GM19372 (cell line): Measurements from ENCODE around the gene SVOP.

Source experiments
- ATAC-seq: cut with Tn5 transposase; IDR thresholded peaks from one replicate; pipeline ENCODE4 v1.9.1; 2021; ENCODE audit warnings: mild to moderate bottlenecking, low read depth, moderate library complexity; ENCODE audit not compliant: unreplicated experiment

The SVOP gene

DNA sequence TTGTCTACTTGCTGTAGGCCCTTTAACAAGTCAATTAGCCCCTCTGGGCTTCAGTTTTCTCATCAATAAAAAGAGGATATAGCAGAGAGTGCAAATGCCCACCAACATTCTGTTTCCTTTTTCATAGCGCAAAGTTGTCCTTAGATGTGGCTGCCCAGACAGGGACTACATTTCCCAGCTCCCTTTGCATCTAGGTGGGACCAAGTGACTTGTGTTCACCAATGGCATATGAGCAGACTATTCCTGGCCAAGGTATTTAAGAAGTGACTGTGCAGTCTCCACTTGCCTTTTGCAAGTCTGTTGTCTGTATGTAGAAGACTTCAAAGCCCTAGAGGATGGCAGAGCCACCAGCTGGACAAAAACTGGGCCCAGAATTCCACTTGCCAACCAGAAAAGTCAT, 81.3 kb downstream of the SVOP start:
- ATAC-seq = peak; percentile 65

DNA sequence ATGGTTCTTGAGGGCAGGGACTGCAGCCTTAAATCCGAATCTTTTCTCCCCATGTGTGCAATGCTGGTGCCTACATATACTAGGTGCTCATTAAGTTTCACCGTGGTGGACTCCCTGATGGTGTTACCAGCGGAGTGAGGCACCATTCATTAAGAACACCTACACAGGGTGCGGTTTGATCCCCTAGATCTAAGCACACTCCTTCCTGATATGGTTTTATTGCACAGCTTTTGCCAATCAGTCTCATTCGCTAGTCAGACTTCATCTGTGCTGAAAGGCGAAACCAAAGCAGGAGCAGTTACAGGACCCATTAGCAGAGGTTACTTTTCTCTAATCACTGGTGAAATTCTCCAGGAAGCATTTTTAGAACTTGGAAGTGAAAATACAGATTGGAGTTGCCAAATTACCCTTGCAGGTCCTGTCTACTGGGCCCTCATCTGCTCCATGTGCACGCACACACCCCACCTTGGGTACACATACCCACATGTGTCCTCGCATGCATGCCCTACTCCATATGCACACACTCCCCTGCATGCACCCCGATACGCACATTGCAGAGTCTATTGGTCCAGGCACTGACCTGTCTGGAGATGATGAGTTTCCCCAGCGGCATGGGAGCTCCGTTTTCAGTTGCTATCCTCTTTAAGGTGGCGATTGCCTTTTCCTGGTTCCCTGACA, 82.5 kb downstream of the SVOP start:
- ATAC-seq = no peak

DNA sequence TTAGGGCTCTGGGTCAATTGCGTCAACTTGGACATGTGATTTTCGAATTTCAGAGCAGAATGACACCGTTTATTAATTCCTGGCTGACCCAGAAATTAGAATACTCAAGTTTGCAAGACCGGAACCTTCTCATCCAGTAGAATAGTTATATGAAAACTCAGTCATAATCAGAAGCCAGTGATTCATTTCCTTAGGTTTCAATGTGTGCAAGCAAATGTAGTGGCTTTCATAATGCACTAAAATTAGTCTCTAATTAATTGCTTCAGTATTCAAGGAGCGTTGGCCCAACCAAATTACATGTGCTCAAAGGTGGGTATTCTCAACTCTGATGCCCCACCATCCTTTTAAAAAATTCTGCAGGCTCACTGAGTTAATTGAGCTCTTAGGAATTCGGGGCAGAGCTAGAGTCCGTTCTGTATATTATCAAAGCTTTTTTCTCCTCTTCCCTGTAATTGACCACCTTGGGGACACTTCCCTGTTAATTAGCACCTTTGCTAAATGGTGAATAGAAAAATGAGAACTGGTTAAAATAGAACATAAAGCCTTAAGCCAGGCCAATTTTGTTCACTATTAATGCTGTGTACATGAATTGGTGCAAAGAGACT, 85.6 kb downstream of the SVOP start:
- ATAC-seq = no peak

DNA sequence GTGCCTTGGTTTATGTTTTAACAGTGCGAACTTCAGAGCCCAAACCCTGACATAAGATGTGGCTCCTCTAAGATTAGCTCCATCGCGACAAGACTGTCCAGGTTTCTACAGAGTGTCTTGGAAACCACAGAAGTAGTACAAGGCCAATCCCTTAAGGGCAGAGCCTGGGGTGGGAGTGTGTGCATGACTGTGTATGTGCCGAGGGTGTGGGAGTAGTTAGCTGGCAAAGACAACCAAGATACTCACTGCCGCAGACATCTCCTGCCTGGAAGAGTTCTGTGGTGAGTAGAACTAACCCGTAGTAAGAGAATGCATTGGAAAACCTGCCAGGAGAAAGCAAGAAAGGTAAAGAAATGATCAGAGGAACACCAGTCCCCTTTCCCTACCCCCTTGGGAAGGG, 86.9 kb downstream of the SVOP start:
- no peak for ATAC-seq

DNA sequence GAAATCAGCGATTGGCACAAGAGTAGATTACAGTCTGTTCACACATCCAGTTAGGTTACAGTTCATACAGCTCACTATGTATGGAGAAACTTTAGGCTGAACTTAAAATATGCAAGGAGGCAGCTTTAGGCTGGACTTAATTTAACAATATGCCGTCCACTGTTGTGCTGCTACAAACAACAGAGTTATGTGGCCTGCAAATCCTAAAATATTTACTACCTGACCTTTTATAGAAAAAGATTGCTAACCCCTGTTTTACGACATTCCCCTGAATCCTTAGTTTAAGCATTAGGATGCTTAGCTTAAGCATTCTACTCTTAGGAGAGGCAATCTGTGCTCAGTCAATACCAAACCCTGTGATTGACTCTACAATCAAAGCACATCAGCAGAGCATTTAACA, 90.1 kb downstream of the SVOP start:
- no peak for ATAC-seq

DNA sequence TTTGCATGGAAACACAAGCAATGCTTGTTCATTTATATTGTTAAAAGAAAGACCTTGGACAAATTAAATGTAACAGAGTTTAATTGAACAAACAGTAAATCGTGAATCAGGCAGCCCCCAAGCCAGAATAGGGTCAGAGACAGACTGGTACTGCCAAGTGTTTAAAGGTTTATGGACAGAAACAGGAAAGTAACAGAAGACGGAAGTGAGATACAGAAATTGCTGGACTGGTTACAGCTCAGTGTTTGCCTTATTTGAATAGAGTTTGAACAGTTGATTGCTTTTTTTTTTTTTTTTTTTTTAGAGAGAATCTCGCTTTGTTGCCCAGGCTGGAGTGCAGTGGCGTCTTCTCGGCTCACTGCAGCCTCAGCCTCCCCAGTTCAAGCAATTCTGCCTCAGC, 90.7 kb downstream of the SVOP start:
- no peak for ATAC-seq

DNA sequence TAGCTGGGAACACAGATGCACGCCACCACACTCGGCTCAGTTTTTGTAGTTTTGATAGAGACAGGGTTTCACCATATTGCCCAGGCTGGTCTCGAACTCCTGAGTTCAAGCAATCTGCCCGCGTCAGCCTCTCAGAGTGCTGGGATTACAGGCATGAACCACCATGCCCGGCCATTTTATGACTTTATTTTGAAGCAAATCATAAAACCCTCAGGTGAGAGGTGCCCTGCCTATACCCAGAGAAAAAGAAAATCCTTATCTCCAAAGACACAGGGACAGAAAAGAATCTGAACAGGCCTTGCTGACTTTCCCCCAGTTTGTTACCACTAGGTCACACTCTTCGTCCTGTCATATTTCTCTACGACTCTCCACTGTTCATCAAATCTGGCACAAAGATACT, 92.2 kb downstream of the SVOP start:
- ATAC-seq = no peak

DNA sequence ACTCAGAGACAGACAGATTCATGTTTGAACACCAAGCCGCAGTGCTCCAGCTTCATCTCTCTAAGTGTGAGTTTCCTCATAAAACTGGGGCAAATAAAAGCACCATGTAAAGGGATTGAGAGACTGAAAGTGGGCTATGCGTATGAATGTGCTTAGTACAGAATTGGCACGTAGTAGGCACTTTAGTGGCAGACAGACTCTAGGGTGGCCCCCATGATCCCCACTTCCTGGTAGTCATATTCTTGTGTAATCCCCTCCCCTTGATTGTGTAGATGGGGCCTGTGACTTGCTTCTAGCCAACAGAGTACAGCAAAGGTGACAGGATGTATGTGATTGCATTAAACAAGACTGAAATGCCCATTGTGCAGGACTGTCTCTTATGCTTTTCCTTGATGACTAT, 98.0 kb downstream of the SVOP start:
- no peak for ATAC-seq

DNA sequence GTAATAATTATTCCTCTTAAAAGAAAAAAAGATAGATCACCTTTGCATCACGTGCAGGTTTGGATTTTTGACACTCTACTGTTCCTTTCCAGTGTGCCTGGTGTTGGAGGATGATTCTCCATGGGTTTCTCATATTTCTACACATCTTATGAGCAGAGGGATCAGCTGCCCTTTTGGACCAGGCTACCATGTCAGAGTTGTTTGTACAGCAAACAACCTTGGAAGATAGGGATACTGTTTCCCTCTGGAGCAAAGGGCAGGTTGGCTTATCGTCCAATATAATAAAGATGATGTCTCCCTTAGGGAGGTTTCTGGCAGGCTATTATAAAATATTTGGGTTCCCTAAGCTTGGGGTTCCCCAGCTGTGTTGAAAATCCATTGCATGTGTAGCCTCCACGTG, 98.9 kb downstream of the SVOP start:
- ATAC-seq = no peak

DNA sequence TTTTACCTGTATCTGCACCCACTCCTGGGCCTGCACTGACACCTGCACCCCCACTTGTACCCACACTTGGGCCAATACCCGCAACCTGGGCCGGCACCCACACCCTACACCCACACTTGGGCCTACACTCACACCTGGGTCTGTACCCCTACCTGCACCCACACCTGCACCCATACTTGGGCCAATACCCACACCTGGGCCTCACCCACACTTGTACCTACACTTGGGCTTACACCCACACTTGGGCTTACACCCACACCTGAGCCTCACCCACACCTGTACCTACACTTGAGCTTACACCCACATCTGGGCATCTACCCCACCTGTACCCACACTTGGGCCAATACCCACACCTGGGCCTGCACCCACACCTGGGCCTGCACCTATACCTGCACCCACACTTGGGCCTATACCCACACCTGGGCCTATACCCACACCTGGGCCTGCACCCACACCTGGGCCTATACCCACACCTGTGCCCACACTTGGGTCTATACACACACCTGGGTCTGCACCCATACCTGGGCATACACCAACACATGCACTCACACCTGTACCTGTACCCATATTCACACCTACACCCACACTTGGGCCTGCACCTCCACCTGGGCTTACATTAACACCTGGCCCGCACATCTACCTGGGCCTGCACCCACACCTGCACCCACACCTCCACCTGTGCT, 101.8 kb downstream of the SVOP start:
- ATAC-seq = no peak

DNA sequence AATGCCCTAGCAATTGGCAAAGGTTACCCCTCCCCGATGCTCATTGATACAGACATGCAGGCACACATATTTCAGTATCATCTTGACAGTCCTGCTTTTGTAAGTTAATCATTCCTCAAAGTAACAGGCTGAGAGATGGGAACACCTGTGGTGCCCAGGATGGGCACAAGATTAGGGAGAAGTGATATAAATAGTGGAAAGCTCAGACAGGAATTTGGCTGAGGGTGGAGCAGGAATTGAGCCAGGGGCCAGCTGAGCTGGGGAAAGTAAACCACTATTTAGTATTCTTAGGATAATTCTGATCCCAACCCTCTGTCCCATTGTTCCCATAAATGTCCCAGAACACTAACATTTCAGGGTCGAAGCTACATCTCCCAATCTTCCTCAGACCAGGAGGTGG, 102.7 kb downstream of the SVOP start:
- no peak for ATAC-seq

DNA sequence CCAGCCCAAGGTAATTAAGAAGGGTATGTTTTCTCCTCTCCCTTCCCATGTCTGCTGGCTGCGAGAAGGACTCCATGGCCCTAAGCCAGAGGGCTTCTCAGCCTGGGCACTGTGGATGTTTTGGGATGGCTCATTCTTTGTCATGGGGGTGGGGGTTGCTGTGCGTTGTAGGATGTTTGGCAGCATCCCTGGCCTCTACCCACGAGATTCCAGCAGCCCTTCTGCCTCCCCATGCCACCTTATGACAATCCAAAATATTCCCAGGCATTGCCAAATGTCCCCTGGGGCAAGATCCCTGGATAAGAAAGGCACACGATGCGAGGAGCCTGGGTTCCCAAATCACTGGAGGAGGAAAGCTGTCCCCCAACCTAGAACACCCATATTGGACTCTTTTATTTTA, 104.5 kb downstream of the SVOP start:
- ATAC-seq = no peak

DNA sequence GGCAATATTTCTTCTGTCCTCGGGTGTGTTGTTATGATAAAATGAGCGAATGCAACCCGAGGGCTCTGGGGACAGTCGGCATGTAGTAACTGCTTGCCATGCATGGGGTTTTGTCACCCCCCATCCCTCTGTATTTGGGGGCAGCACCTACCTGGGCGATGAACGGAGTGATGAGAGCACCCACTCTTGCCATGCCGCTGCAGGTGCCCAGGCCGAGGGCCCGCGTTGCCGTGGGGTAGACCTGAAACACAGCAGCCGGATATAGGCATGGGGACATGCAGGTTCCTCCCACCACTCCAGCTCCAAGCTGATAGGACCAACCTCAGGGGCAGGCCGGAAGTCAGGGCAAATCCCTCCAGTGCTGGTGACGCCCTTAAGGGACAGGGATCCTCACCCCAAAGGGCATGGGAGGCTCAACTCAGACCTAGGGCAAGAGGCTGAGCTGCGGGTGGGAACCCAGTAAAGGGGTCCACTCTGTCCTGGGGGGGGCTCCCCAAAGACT, 105.2 kb downstream of the SVOP start:
- no peak for ATAC-seq

DNA sequence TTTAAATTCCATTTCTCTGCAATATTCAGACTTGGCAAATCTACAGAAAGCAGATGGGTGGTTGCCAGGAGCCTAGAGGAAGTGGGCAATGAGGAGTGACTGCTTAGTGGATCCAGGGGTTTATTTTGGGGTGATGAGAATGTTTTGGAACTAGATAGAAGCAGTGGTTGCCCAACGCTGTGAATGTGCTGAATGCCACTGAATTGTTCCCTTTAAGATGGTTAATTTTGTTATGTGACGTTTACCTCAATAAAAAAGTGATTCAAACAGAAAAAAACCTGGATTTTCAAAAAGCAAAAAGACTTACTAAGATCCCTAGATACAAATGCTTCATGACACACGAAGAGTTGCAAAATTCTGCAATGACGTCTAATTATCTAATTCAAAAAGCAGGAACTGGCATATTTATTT, 106.7 kb downstream of the SVOP start:
- ATAC-seq = no peak

DNA sequence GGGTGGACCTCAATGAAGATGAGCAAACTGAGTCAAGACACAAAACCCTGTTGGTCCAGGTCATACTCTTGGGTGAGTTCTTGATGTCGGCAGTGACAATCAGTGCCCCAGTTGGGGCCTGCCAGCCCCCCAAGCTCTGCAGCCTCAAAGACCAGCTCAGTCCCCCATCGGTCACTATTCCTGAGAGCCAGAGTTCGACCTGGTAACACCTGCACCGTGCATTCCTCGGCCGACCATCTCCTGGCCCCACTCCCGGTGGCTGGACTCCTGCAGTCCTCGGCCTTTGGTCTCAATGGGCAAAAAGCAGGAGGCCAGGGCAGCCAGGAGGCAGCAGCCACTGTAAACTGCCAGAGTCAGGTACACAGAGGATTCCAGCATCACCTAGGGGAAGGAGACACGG, 108.5 kb downstream of the SVOP start:
- no peak for ATAC-seq

DNA sequence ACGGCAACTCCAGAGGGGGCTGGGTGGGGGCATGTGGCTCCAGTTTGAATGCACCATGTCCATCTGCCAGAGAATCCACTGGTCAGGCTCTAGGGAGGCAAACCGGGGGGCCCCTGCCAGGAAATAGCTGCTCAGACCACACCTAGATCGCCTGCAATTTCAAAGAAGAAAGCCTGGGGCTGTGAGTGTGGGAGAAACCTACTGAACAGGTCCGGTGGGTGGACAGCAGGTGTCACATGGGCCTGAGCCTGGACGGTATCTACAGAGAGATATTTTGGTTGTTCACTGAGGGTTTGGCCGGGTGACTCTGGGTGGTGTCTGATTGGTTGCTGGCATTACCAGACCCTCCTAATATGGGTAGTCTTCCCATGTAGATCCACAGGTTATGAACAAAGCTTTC, 109.0 kb downstream of the SVOP start:
- ATAC-seq = no peak

DNA sequence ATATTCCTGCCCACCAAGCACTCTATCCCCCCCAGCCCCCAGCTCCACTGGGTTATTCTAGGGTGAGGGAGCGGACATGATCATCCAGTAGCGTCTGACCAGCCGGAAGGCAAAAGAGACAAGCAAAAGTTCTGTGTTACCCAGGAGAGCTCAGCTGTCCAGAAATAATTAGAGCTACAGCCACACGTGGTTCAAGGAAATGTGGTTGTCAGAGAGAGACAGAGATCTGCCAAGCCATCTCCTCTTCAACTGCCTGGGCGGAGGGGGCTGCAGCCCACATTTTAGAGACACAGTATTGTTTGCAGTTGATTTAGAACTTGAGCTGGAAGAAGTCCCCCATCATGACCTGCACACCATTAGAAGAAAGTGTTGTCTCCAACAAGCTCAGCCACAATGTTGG, 110.5 kb downstream of the SVOP start:
- ATAC-seq = no peak

DNA sequence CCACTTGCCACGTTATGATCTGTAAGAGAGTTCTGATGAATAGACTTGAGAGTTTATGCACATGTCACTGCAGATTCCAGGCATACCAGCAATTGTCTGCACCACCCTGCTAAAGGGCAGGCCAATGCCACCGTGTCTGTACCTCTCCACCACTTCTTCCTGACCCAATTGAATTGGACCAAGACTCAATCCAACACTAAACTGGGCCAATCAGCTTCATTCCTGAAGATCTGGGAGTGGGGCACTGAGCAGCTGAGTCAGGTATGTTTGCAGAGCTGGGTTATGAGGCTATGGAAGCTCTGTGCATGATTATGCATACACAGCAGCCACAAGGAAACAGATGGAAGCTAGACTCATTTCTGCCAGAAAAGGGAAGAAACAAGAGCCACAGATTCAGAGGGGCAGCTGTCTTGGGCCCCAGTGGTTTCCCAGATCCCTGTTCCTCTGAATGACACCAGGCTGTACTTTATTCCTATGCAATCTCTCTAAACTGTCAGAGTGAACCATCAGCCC, 113.0 kb downstream of the SVOP start:
- ATAC-seq = no peak

DNA sequence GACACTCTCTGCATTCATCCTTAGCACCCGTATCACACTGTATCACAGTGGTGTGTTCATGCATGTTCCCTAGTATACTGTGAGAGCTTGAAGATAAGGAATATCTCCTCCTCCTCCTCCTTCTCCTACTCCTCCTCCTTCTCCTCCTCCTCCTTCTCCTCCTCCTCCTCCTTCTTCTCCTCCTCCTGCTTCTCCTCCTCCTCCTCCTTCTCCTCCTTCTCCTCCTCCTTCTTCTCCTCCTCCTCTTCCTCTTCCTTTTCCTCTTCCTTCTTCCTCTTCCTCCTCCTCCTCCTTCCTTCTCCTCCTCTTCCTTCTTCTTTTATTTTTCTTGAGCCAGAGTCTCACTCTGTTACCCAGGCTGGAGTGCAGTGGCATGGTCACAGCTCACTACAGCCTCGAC, 113.9 kb downstream of the SVOP start:
- no peak for ATAC-seq

DNA sequence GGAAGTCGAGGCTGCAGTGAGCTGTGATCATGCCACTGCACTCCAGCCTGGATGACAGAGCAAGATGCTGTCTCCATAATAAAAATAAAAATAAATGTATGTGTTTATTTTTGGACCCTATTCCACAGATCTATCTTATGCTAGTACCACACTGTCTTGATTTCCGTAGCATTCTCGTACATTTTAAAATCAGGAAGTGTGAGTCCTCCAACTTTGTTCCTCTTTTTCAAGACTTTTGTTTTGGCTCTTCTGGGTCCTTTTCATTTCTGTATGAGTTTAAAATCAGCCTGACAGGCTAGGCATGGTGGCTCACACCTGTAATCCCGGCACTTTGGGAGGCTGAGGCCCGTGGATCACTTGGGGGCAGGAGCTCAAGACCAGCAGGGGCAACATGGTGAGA, 115.1 kb downstream of the SVOP start:
- no peak for ATAC-seq

DNA sequence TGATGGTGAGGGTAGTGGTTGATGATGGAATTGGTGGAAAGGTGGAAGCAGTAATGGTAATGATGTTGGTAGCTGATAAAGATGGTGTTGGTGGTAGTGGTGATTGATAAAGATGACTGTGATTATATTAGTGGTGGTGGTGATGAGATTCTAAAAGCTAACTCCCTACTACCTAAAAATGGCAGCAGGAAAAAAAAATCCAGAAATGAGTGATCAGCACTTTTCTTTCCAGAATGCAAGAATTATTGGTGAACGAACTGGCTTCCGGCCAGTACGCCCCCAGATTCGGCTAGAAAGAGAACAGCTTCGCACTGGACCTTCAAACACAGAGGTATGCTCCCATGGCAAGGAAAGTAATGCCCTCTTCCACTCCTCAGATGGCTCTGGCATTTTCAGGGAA, 121.7 kb downstream of the SVOP start:
- no peak for ATAC-seq

DNA sequence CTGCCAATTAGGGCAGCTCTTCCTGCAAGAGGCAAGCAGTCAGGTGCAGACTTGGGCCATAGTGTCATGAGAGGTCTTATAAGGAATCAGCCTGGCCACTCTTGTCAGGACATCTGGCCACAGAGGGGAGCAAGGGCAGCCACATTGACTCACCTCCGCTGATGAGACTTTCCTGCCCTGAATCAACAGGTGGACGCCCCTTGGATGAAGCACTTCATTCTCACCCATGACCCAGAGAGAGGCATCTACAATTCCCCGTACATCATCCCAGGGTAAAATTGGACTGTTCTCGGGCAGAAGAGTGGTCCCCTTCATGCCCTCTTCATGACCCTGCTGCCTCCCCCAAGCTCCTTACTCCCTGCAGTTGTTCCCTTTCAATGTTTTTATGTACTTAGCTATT, 124.1 kb downstream of the SVOP start:
- ATAC-seq = no peak
